Effector memory CD4-positive, alpha-beta T cell (primary cell): ENCODE results near the gene TJP3.

Experiments used
- DNase-seq, 3 donors: peaks; one replicate each; pipeline ENCODE4 v3.0.0-alpha.2; 2020
- H3K27ac ChIP-seq: 2 replicates; pipeline ENCODE4 v1.7.0; 2013; ENCODE audit warnings: mild to moderate bottlenecking, low read length, moderate library complexity; ENCODE audit not compliant: insufficient read depth, poor library complexity, severe bottlenecking
- H3K27me3 ChIP-seq: replicated peaks from 2 replicates; pipeline ENCODE4 v1.7.0; 2013; ENCODE audit warnings: mild to moderate bottlenecking, low read length; ENCODE audit not compliant: insufficient read depth, control insufficient read depth, poor library complexity, severe bottlenecking
- H3K36me3 ChIP-seq: 2 replicates; pipeline ENCODE4 v1.7.0; 2013; ENCODE audit warnings: mild to moderate bottlenecking, low read length, moderate library complexity; ENCODE audit not compliant: control insufficient read depth, insufficient read depth
- H3K4me1 ChIP-seq: 2 replicates; pipeline ENCODE4 v1.7.0; 2013; ENCODE audit warnings: low read length, mild to moderate bottlenecking; ENCODE audit not compliant: control insufficient read depth, insufficient read depth, poor library complexity, severe bottlenecking
- H3K4me3 ChIP-seq: 2 replicates; pipeline ENCODE4 v1.7.0; 2013; ENCODE audit warnings: low read length, low read depth, mild to moderate bottlenecking; ENCODE audit not compliant: insufficient read depth, poor library complexity, severe bottlenecking
- H3K9me3 ChIP-seq: 2 replicates; pipeline ENCODE4 v1.7.0; 2013; ENCODE audit warnings: mild to moderate bottlenecking, low read length, moderate library complexity; ENCODE audit not compliant: control insufficient read depth

The TJP3 gene

GRCh38 chr19:3725640-3726310 lies 17.6 kb downstream of the TJP3 start:
- Histone ChIP-seq H3K36me3 (no peaks in the 10 kb centered on the region), H3K9me3 (no peaks in the 10 kb centered on the region), H3K4me3 (no peak overlapping the region), H3K27ac (no peak overlapping the region), H3K27me3 (no peaks in the 10 kb centered on the region), H3K4me1 (peaks cover 14% of the 10 kb centered on the region)
- DNase-seq = no peak

- no peak overlapping the region for H3K4me3 ChIP-seq
- H3K36me3 ChIP-seq = peaks cover 3% of the 10 kb centered on the region
- H3K27me3 ChIP-seq = no peaks in the 10 kb centered on the region
- no peaks in the 10 kb centered on the region for H3K9me3 ChIP-seq
- DNase-seq = no peak
- H3K27ac ChIP-seq = no peak overlapping the region
- no peaks in the 10 kb centered on the region for H3K4me1 ChIP-seq
Measured at GRCh38 chr19:3730457-3730958, 22.3 kb downstream of the TJP3 start.

DNA sequence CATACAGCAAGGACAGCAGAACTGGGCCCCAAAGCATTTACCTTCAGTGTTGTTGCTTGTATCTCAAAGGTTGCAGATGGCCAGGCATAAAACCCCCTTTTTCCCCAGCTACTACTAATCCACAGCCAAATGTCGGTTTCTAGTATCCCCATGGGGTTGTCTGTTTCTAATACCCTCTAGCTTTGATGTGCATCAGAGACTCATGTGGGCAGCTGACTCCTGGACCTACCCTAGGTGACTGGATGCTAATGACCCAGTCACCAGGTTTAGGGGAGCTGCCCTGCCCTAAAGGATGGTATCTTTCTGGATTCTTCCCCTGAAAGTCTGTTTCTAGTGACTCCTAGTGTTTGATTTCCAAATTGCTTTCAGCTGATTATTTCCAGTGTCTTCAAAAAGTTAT lies 23.9 kb downstream of the TJP3 start:
- Histone ChIP-seq H3K36me3 (peaks cover 3% of the 10 kb centered on the region), H3K9me3 (no peaks in the 10 kb centered on the region), H3K4me3 (no peak overlapping the region), H3K27me3 (no peaks in the 10 kb centered on the region), H3K27ac (no peak overlapping the region), H3K4me1 (no peaks in the 10 kb centered on the region)
- DNase-seq = no peak

DNA sequence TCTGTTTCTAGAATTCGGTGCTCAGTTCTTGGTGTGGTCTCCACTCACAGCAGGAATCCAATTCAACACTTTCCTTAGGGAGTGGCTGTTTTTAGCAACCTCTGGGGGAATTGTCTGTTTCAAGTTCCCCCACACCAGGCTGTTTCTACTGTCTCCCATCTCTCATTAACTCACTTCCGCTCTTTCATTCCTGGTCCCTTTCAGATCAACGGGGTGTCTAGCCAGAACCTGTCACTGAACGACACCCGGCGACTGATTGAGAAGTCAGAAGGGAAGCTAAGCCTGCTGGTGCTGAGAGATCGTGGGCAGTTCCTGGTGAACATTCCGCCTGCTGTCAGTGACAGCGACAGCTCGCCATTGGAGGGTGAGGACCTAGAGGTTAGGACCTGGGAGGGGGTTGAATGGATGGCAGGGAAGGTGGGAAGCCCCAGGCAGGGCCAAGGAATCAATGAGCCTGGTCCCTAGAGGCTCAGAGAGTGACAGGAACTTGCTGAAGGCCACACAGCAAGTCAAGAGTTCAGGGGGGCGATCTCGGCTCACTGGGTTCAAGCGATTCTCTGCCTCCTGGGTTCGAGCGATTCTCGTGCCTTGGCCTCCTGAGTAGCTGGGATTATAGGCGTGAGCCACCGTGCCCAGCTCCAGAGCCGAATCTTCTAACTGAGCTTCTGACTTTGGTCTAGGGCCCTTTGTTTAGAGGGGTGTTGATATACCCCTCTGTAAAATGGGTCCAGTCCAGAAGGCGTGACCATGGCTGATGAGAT lies 25.5 kb downstream of the TJP3 start:
- Histone ChIP-seq H3K4me3 (no peak overlapping the region), H3K27ac (no peak overlapping the region), H3K27me3 (no peaks in the 10 kb centered on the region), H3K4me1 (no peaks in the 10 kb centered on the region), H3K9me3 (no peaks in the 10 kb centered on the region), H3K36me3 (peaks cover 3% of the 10 kb centered on the region)
- no peak for DNase-seq

- DNase-seq = no peak
- Histone ChIP-seq H3K4me3 (no peak overlapping the region), H3K9me3 (no peaks in the 10 kb centered on the region), H3K27me3 (no peaks in the 10 kb centered on the region), H3K4me1 (no peaks in the 10 kb centered on the region), H3K27ac (no peak overlapping the region), H3K36me3 (peaks cover 6% of the 10 kb centered on the region)
Measured at GRCh38 chr19:3734310-3734600, 26.1 kb downstream of the TJP3 start.

DNA sequence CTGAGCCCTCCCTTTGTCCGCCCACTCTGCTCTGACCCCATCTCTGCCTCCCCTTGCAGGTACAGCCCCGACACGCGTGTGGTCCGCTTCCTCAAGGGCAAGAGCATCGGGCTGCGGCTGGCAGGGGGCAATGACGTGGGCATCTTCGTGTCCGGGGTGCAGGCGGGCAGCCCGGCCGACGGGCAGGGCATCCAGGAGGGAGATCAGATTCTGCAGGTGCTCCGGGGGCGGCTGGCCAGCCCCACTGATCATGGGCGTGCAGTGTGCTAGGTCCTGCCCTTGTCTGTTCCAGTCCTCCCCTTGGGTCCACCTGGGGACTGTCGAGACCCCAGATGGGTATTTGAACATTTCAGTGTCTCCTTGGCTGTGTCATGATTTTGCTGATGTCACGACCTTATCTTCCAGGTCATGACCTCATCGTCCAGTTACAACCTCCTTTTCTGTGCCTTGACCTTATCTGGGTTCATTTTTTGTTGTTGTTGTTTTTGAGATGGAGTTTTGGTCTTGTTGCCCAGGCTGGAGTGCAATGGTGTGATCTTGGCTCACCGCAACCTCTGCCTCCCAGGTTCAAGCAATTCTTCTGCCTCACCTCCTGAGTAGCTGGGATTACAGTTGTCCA lies 28.0 kb downstream of the TJP3 start:
- Histone ChIP-seq H3K4me3 (no peak overlapping the region), H3K36me3 (peaks cover 6% of the 10 kb centered on the region), H3K27ac (no peak overlapping the region), H3K9me3 (no peaks in the 10 kb centered on the region), H3K4me1 (peaks cover 3% of the 10 kb centered on the region), H3K27me3 (no peaks in the 10 kb centered on the region)
- no peak for DNase-seq

- peaks cover 3% of the 10 kb centered on the region for H3K4me1 ChIP-seq
- H3K27ac ChIP-seq = no peak overlapping the region
- H3K4me3 ChIP-seq = no peak overlapping the region
- no peaks in the 10 kb centered on the region for H3K9me3 ChIP-seq
- no peak for DNase-seq
- H3K27me3 ChIP-seq = no peaks in the 10 kb centered on the region
- H3K36me3 ChIP-seq = peaks cover 6% of the 10 kb centered on the region
Measured at GRCh38 chr19:3737487-3738205, 29.5 kb downstream of the TJP3 start.

DNA sequence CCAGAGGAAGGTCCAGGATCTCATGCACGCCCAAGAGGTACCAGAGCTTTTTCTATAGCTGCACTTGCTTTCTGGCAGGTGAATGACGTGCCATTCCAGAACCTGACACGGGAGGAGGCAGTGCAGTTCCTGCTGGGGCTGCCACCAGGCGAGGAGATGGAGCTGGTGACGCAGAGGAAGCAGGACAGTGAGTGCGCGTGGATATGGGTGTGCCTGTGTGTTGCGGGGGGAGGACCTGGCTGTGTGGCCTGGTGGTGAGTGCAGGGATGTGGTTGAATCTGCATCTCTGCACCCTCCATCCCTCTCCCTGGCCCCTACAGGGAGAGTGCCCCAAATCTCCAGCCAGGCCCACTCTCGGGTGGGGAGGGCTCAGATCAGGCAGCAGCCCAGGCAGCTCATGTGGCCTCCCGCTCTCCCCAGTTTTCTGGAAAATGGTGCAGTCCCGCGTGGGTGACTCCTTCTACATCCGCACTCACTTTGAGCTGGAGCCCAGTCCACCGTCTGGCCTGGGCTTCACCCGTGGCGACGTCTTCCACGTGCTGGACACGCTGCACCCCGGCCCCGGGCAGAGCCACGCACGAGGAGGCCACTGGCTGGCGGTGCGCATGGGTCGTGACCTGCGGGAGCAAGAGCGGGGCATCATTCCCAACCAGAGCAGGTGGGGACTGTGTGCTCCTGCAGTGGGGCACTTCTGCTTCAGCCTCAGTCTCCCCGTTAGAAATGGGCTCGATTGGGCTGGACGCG lies 30.5 kb downstream of the TJP3 start:
- Histone ChIP-seq H3K9me3 (no peaks in the 10 kb centered on the region), H3K4me3 (no peak overlapping the region), H3K27me3 (no peaks in the 10 kb centered on the region), H3K36me3 (peaks cover 5% of the 10 kb centered on the region), H3K27ac (no peak overlapping the region), H3K4me1 (peaks cover 3% of the 10 kb centered on the region)
- DNase-seq = no peak

- Histone ChIP-seq H3K27ac (no peak overlapping the region), H3K9me3 (no peaks in the 10 kb centered on the region), H3K27me3 (no peaks in the 10 kb centered on the region), H3K4me1 (peaks cover 3% of the 10 kb centered on the region), H3K4me3 (no peak overlapping the region), H3K36me3 (peaks cover 3% of the 10 kb centered on the region)
- no peak for DNase-seq
Measured at GRCh38 chr19:3740431-3740830, 32.2 kb downstream of the TJP3 start.
